Measurements from ENCODE around the gene PCDH1.

Gene PCDH1

GRCh38 chr5:141807732-141808131, 70.5 kb downstream of the PCDH1 start:
- DNase-seq (ENCODE audit: low spot score) = no peak

- DNase-seq (ENCODE audit: low spot score) = no peak
These were observed 70.9 kb downstream of the PCDH1 start for GRCh38 chr5:141807329-141807728.

GRCh38 chr5:141806626-141807025, 71.6 kb downstream of the PCDH1 start:
- DNase-seq (ENCODE audit: low spot score) = no peak

GRCh38 chr5:141805874-141806595, 72.2 kb downstream of the PCDH1 start:
- DNase-seq (ENCODE audit: low spot score) = no peak

GRCh38 chr5:141804475-141804874, 73.7 kb downstream of the PCDH1 start:
- no peak for DNase-seq (ENCODE audit: low spot score)
